ENCODE results near the gene MCC. TPM values are rescaled to one million over a fixed set of nuclear protein-coding genes. Genes with fewer than 3 reads are reported as not detected.

MCC gene
- total RNA-seq, 1 experiment from 2014 or later, result 7.6 TPM

DNA sequence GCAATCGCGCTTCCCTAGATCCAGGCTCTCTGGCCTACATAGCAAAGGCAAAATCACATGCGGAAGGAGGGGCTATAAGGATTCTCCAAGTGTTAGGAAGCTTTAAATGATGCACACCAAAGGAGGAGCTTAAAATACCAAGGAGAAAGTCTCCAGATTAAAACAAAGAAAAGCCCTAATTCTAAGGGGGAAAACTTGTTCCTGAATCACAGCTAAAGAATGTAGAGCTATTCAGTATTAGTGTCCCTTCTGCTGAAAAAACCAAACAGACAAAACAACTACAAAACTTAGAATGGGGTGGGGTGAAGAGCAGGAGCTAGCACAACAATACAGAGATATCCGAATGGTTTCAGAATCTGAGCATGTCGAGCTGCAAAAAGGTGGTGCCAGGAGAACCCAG, 297.9 kb downstream of the MCC start:
- Histone ChIP-seq H3K4ac (ENCODE audit: low read depth, low read length) (no peak overlapping the region), H2BK12ac (ENCODE audit: insufficient read length, low read depth, low read length) (no peak overlapping the region), H3K27me3 (ENCODE audit: insufficient read depth, low read length) (no peaks in the 10 kb centered on the region), H3K9me3 (ENCODE audit: control insufficient read depth, low read depth, low read length) (no peaks in the 10 kb centered on the region), H3K79me1 (ENCODE audit: insufficient read depth, low read depth, low read length, poor library complexity, severe bottlenecking) (no peaks in the 10 kb centered on the region), H3K18ac (ENCODE audit: insufficient read length, low read depth, low read length) (no peak overlapping the region), H3K56ac (ENCODE audit: insufficient read length, low read depth, low read length) (no peak overlapping the region), H3K4me1 (ENCODE audit: insufficient read depth, low read length) (peaks cover 2% of the 10 kb centered on the region; the same call in 1 of the 2 replicates), H4K5ac (ENCODE audit: insufficient read length, low read depth, low read length) (no peak overlapping the region), H3K27ac (ENCODE audit: insufficient read length, low read depth, low read length) (no peak overlapping the region), H2AFZ (ENCODE audit: low read length) (no peak overlapping the region), H2BK15ac (ENCODE audit: low read depth, low read length) (no peak overlapping the region), H3K9ac (ENCODE audit: extremely low read depth, insufficient read length, low read length) (no peak overlapping the region), H3T11ph (ENCODE audit: low read length) (no peak overlapping the region), H3K79me2 (ENCODE audit: insufficient read depth, low read length) (no peaks in the 10 kb centered on the region), H4K8ac (replicated peaks; ENCODE audit: insufficient read length, low read depth, low read length) (no peak overlapping the region), H3K23ac (ENCODE audit: insufficient read length, low read depth, low read length) (no peak overlapping the region), H2AK5ac (ENCODE audit: insufficient read length, low read length) (no peak overlapping the region), H4K20me1 (ENCODE audit: control insufficient read depth, insufficient read depth, insufficient read length) (no peaks in the 10 kb centered on the region), H3K23me2 (ENCODE audit: insufficient read length, low read depth, low read length, poor library complexity, severe bottlenecking) (no peaks in the 10 kb centered on the region), H3K14ac (ENCODE audit: insufficient read depth, low read length) (no peak overlapping the region), H4K91ac (ENCODE audit: insufficient read length, low read depth, low read length) (no peak overlapping the region), H2BK5ac (ENCODE audit: insufficient read length, low read length) (no peak overlapping the region), H3K4me2 (ENCODE audit: insufficient read depth, insufficient read length, low read length) (no peak overlapping the region), H2BK120ac (ENCODE audit: low read depth, low read length, poor library complexity, severe bottlenecking) (no peak overlapping the region), H2BK20ac (ENCODE audit: low read depth, low read length, poor library complexity, severe bottlenecking) (no peak overlapping the region)
- Mint-ChIP-seq H3K4me3 (no peak overlapping the region), H3K36me3 (ENCODE audit: insufficient read depth in 1 of 3, low read depth in 3 of 3) (peaks cover 4 to 18% (median 18%) of the 10 kb centered on the region in 3 experiments; a peak in 6 of 7 replicates), H3K27ac (peak overlapping the region in 1 of 3 experiments; percentile 28; a peak in 2 of 7 replicates), H3K27me3 (ENCODE audit: low read depth) (no peaks in the 10 kb centered on the region), H3K9me3 (peaks cover 7% of the 10 kb centered on the region in 2 experiments), H3K4me1 (peaks cover 19 to 25% of the 10 kb centered on the region in 2 experiments)
- WGBS (ENCODE audit: extremely low coverage, insufficient read length, low lambda C conversion rate), result no CpG with 5 or more reads among the region's 5 CpGs
- DNase-seq, result no peak
- TF ChIP-seq, protein P1, sequence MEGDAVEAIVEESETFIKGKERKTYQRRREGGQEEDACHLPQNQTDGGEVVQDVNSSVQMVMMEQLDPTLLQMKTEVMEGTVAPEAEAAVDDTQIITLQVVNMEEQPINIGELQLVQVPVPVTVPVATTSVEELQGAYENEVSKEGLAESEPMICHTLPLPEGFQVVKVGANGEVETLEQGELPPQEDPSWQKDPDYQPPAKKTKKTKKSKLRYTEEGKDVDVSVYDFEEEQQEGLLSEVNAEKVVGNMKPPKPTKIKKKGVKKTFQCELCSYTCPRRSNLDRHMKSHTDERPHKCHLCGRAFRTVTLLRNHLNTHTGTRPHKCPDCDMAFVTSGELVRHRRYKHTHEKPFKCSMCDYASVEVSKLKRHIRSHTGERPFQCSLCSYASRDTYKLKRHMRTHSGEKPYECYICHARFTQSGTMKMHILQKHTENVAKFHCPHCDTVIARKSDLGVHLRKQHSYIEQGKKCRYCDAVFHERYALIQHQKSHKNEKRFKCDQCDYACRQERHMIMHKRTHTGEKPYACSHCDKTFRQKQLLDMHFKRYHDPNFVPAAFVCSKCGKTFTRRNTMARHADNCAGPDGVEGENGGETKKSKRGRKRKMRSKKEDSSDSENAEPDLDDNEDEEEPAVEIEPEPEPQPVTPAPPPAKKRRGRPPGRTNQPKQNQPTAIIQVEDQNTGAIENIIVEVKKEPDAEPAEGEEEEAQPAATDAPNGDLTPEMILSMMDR (conservative IDR thresholded peaks at IDR 0.05), result no peak

Data from H9 (cell line).